GM12878 (cell line): Measurements from ENCODE around the gene MYO15A.

Experiments used
- ZBTB11 ChIP-seq: fragments of 450-650 bp; formaldehyde crosslinking; IDR thresholded peaks from 2 replicates; pipeline ENCODE4 v1.5.0; 2022; ENCODE audit warnings: mild to moderate bottlenecking, missing genetic modification characterization
- TF ChIP-seq, protein P1 (sequence below), 3 experiments: IDR thresholded peaks in 2 of 3; conservative IDR thresholded peaks in 1 of 3; 2 replicates each; pipeline ENCODE4 v1.5.1; 2011; ENCODE audit warnings: low read depth in 3 of 3, low read length in 3 of 3, mild to moderate bottlenecking in 3 of 3, control low read depth in 2 of 3, moderate library complexity in 2 of 3, inconsistent platforms in 1 of 3, mixed read lengths in 1 of 3; ENCODE audit not compliant: control insufficient read depth in 2 of 3, insufficient read depth in 1 of 3; ENCODE audit errors: extremely low read depth in 1 of 3

DNA sequence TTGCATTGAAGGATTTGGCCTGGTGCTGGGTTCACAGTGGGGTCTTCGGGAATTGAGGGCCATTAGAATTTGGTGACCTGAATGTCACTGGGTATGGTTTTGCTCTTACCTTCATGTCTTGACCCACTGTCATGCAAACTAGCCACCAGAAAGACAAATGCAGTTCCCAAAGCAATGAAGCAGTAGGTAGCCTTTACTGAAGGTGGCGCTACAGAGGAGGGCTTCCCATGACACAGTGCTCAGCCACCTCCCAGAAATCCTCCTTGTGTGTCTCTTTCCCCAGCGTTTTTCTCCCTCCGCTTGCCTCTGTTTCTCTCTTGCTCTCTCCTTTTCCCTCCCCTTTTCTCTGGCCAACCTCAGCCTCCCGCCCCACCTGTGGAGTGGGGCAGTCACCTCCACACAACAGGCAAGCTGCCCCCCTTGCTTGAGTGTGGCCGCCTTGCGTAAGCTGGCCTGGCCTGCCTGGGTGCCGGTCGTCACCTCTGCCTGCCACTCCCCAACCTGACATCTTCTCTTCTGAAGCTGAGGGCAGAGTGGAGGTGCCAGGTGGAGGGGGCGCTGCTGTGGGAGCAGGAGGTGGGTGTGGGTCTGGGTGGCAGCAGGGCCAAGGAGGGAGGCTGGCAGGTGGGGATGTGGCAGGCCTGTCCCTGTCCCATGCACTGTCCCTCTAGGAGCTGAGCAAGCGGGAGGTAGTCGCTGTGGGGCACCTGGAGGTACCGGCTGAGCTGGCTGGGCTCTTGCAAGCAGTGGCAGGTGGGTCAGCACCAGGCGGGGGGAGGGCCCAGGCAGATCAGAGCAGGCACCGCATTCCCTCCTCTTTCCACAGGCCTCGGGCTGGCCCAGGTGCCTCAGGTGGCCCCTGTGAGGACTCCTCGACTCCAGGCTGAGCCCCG is 34.7 kb downstream of the MYO15A start:
- TF ChIP-seq ZBTB11, result no peak
- TF ChIP-seq, protein P1, sequence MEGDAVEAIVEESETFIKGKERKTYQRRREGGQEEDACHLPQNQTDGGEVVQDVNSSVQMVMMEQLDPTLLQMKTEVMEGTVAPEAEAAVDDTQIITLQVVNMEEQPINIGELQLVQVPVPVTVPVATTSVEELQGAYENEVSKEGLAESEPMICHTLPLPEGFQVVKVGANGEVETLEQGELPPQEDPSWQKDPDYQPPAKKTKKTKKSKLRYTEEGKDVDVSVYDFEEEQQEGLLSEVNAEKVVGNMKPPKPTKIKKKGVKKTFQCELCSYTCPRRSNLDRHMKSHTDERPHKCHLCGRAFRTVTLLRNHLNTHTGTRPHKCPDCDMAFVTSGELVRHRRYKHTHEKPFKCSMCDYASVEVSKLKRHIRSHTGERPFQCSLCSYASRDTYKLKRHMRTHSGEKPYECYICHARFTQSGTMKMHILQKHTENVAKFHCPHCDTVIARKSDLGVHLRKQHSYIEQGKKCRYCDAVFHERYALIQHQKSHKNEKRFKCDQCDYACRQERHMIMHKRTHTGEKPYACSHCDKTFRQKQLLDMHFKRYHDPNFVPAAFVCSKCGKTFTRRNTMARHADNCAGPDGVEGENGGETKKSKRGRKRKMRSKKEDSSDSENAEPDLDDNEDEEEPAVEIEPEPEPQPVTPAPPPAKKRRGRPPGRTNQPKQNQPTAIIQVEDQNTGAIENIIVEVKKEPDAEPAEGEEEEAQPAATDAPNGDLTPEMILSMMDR (IDR thresholded peaks at IDR 0.05 in 2 of 3, conservative IDR thresholded peaks at IDR 0.05 in 1 of 3; ENCODE audit: control insufficient read depth in 2 of 3, extremely low read depth in 1 of 3, insufficient read depth in 1 of 3, low read depth in 3 of 3, low read length in 3 of 3), result peak; percentile 36 to 51 (median 44); a peak in 5 of 6 replicates
